ENCODE results near the gene DGKQ. TPM values are rescaled to one million over a fixed set of nuclear protein-coding genes. Genes with fewer than 3 reads are reported as not detected.

DGKQ gene
- polyA plus RNA-seq, 1 of the 3 experiments (the other 2 are of a cell fraction) = 10.9 TPM

DNA sequence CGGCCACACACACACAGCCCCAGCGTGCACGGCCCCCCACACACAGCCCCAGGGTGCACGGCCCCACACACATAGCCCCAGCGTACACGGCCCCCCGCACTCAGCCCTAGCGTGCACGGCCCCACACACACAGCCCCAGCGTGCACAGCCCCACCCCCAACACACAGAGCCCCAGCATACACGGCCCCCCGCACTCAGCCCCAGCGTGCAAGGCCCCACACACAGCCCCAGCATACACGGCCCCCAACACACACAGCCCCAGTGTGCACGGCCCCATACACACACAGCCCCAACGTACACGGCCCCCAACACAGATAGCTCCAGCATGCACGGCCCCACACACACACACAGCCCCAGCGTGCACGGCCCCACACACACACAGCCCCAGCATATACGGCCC, 58.8 kb downstream of the DGKQ start:
- Histone ChIP-seq H3K79me2 (ENCODE audit: insufficient read depth) (peaks cover 51% of the 10 kb centered on the region), H3K9ac (no peak overlapping the region), H3K4me2 (no peak overlapping the region), H3K36me3 (replicated peaks in 1 of 2; ENCODE audit: control insufficient read depth in 1 of 2, insufficient read depth in 2 of 2, low read length in 1 of 2) (peaks cover 0 to 32% of the 10 kb centered on the region in 2 experiments), H3K9me3 (no peaks in the 10 kb centered on the region), H3F3A (replicated peaks; ENCODE audit: insufficient read depth) (no peaks in the 10 kb centered on the region), H4K20me1 (ENCODE audit: insufficient read depth) (peaks cover 40% of the 10 kb centered on the region), H3K27me3 (ENCODE audit: insufficient read depth) (no peaks in the 10 kb centered on the region), H3K9me2 (no peaks in the 10 kb centered on the region), H3K4me1 (ENCODE audit: control insufficient read depth in 1 of 2, insufficient read depth in 2 of 2, low read depth in 1 of 2, low read length in 1 of 2) (no peaks in the 10 kb centered on the region), H3K27ac (ENCODE audit: low read depth in 2 of 2, low read length in 1 of 2) (no peak overlapping the region), H2AFZ (ENCODE audit: low read depth) (no peak overlapping the region), H3K4me3 (ENCODE audit: low read depth in 2 of 2, low read length in 1 of 2) (no peak overlapping the region)
- TF ChIP-seq TAF1 (IDR thresholded peaks at IDR 0.05; ENCODE audit: borderline replicate concordance, low read depth, low read length) (no peak), USF1 (IDR thresholded peaks at IDR 0.05; ENCODE audit: borderline replicate concordance, low read depth) (no peak), EZH2phosphoT487 (IDR thresholded peaks at IDR 0.05; ENCODE audit: borderline replicate concordance, low read depth) (no peak), RAD21 (IDR thresholded peaks at IDR 0.05; ENCODE audit: low read length) (no peak), ELF1 (IDR thresholded peaks at IDR 0.05) (no peak), RFX5 (IDR thresholded peaks at IDR 0.05; ENCODE audit: low read length) (no peak), POLR2AphosphoS5 (IDR thresholded peaks at IDR 0.05; ENCODE audit: low read depth, low read length) (no peak), RXRA (IDR thresholded peaks at IDR 0.05; ENCODE audit: borderline replicate concordance, low read depth) (no peak), SIN3A (IDR thresholded peaks at IDR 0.05; ENCODE audit: borderline replicate concordance, low read depth, low read length) (no peak), FOSL2 (IDR thresholded peaks at IDR 0.05; ENCODE audit: borderline replicate concordance, low read depth) (no peak), YY1 (IDR thresholded peaks at IDR 0.05; ENCODE audit: low read depth) (no peak), MXI1 (IDR thresholded peaks at IDR 0.05; ENCODE audit: low read depth, low read length) (no peak), NFIC (IDR thresholded peaks at IDR 0.05; ENCODE audit: borderline replicate concordance) (no peak), REST (IDR thresholded peaks at IDR 0.05; ENCODE audit: low read depth, low read length) (no peak), NRF1 (IDR thresholded peaks at IDR 0.05; ENCODE audit: low read depth, low read length) (no peak), JUND (IDR thresholded peaks at IDR 0.05) (no peak)
- TF ChIP-seq, protein P1, sequence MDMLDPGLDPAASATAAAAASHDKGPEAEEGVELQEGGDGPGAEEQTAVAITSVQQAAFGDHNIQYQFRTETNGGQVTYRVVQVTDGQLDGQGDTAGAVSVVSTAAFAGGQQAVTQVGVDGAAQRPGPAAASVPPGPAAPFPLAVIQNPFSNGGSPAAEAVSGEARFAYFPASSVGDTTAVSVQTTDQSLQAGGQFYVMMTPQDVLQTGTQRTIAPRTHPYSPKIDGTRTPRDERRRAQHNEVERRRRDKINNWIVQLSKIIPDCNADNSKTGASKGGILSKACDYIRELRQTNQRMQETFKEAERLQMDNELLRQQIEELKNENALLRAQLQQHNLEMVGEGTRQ (IDR thresholded peaks at IDR 0.05; ENCODE audit: borderline replicate concordance, low read depth, low read length) = no peak
- TF ChIP-seq, protein P2, sequence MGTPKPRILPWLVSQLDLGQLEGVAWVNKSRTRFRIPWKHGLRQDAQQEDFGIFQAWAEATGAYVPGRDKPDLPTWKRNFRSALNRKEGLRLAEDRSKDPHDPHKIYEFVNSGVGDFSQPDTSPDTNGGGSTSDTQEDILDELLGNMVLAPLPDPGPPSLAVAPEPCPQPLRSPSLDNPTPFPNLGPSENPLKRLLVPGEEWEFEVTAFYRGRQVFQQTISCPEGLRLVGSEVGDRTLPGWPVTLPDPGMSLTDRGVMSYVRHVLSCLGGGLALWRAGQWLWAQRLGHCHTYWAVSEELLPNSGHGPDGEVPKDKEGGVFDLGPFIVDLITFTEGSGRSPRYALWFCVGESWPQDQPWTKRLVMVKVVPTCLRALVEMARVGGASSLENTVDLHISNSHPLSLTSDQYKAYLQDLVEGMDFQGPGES (IDR thresholded peaks at IDR 0.05; ENCODE audit: low read depth, low read length) = no peak
- TF ChIP-seq, protein P3, sequence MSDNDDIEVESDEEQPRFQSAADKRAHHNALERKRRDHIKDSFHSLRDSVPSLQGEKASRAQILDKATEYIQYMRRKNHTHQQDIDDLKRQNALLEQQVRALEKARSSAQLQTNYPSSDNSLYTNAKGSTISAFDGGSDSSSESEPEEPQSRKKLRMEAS (IDR thresholded peaks at IDR 0.05; ENCODE audit: low read depth) = no peak
- ChIA-PET POLR2A (no interaction called here), CTCF (no interaction called here)
- no peak for DNase-seq
- 94% methylated on average over 10 of the region's 21 CpGs for WGBS (ENCODE audit: low lambda C conversion rate)
